ENCODE data around the gene ZDHHC23.

Gene ZDHHC23

DNA sequence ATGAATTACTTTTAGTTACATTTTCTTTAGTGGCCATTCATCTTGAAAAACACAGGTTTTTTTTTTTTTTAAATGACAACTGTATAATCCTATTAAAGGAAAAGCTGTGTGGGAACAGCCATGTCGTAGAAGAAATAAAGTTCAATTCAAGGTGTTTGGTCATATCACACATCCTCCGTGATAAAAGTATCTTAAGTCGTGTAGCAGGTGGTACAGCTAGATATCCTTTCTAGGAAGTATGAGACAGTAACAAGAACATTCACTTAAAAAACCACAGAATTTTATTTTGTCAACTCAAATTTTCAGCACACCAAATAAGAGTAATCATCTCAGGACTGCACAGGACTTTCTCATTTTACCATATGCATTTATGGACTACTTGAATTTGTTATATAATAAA is 16.1 kb downstream of the ZDHHC23 start:
- H3K4me3 ChIP-seq (ENCODE audit: low read depth, low read length): no peak overlapping the region
- TF ChIP-seq, protein P1, sequence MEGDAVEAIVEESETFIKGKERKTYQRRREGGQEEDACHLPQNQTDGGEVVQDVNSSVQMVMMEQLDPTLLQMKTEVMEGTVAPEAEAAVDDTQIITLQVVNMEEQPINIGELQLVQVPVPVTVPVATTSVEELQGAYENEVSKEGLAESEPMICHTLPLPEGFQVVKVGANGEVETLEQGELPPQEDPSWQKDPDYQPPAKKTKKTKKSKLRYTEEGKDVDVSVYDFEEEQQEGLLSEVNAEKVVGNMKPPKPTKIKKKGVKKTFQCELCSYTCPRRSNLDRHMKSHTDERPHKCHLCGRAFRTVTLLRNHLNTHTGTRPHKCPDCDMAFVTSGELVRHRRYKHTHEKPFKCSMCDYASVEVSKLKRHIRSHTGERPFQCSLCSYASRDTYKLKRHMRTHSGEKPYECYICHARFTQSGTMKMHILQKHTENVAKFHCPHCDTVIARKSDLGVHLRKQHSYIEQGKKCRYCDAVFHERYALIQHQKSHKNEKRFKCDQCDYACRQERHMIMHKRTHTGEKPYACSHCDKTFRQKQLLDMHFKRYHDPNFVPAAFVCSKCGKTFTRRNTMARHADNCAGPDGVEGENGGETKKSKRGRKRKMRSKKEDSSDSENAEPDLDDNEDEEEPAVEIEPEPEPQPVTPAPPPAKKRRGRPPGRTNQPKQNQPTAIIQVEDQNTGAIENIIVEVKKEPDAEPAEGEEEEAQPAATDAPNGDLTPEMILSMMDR (IDR thresholded peaks at IDR 0.05; ENCODE audit: borderline replicate concordance, insufficient read depth, low read depth, low read length): no peak

DNA sequence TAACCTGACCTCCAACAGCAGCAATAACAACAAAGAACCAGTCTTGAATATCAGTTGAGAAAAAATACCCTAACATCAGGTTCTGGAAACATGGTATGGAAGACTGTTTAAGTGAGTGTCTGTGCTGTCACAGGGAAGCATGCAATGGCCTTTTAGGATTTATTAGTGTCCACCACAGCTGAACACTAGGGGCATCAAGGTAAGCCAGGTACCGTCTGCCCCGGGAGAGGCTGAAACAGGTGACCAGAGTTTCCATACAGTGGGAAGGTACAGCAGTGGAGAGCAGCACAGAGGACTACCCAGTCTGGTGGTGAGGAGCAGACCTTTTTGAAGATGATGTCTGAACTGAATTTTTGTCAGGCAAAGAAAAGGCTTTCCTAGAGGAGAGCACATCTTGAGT is 18.4 kb downstream of the ZDHHC23 start:
- TF ChIP-seq, protein P1 (IDR thresholded peaks at IDR 0.05; ENCODE audit: borderline replicate concordance, insufficient read depth, low read depth, low read length): no peak
- H3K4me3 ChIP-seq (ENCODE audit: low read depth, low read length): no peak overlapping the region

DNA sequence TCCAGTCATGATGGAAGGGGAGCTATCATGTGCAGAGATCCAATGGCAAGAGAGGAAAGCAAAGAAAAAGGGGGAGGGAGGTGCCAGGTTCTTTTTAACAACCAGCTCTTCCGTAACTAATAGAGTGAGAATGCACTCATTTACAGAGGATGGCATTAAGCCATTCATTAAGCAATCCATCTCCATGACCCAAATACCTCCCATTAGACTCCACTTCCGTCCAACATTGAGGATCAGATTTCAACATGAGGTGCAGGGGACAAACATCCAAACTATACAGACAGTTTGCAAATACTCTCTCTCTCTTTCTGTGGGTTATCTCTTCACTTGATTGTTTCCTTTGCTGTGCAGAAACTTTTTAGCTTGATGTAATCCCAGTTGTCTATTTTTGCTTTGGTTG is 21.2 kb downstream of the ZDHHC23 start:
- TF ChIP-seq, protein P1 (IDR thresholded peaks at IDR 0.05; ENCODE audit: borderline replicate concordance, insufficient read depth, low read depth, low read length): no peak

DNA sequence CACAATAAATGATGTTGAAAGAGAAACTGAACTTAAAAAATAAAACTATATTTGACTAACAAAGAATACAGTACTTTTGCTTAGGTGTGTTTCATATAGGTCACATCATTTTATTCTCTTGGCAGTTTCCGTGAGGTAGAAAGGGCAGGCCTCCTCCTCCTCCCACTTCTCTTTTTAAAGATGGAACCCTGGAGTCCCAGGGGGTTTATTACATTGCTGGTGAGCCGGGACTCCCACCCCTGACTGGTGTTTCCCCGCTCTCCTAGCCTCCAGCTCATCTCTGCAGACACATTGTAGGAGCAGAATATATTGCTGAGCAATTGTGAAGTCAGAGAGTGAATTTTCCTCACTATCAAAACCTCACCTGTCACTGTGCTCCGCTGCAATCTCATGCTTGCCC is 30.0 kb downstream of the ZDHHC23 start:
- TF ChIP-seq, protein P1 (IDR thresholded peaks at IDR 0.05; ENCODE audit: borderline replicate concordance, insufficient read depth, low read depth, low read length): no peak
- H3K4me3 ChIP-seq (ENCODE audit: low read depth, low read length): no peak overlapping the region

More for the DNA sequence above, 21.2 kb downstream of the ZDHHC23 start:
- no peak overlapping the region for H3K4me3 ChIP-seq (ENCODE audit: low read depth, low read length)

DNA sequence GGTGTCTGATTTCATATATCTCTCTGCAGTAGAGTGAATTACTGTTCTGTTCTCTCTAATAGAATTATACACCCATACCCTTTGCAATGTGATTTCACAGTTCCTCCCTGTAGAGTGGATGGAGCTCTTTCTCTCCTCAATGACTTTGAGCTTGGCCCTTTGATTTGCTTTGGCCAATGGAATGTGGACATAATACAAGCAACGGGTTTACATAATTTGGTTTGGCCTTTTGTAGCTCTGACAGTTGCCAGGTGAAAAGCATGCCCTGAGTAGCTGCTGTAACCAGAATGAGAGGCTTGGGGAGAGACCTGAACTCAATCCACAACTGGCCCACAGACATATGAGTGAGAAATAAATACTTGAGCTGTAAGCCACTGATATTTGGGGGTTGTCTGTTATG is 32.1 kb downstream of the ZDHHC23 start:
- TF ChIP-seq, protein P1 (IDR thresholded peaks at IDR 0.05; ENCODE audit: borderline replicate concordance, insufficient read depth, low read depth, low read length): no peak

DNA sequence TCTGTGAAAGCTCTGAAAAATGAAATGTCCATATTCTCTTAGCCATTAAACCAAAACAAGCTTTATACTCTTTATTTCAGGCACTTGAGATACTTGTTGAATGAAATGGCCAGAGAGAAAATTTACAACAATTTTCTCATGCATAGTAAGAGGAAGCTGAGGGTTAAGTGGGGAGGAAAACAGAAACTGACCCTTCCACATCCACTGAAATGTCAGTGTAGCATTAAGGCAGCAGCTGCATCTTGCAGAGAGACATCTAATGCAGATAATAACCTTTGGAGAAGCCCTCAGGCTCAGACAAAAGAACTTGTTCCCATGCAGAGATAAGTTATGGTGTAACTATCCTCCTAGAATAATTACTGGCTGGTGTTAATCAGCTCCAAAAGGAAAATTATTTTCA is 34.0 kb downstream of the ZDHHC23 start:
- TF ChIP-seq, protein P1 (IDR thresholded peaks at IDR 0.05; ENCODE audit: borderline replicate concordance, insufficient read depth, low read depth, low read length): no peak

More for the DNA sequence above, 32.1 kb downstream of the ZDHHC23 start:
- H3K4me3 ChIP-seq (ENCODE audit: low read depth, low read length): no peak overlapping the region

DNA sequence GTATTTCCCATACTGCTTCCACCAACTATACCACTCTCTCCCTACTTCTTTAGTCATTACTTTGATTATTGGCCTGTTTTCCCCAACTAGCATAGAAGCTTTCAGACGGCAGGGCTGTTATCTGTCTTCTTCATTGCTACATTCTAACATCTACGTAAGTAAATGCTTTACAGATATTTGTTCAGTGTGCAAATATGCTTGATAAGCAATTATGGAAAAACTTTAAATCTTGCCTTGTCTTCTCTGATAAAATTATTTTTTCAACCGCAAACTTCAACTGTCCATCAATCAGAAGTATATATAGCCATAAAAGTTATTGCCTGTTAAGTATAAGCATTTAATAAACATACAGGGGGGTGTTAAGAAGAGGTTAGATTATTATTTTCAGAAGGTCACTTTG is 35.7 kb downstream of the ZDHHC23 start:
- TF ChIP-seq, protein P1 (IDR thresholded peaks at IDR 0.05; ENCODE audit: borderline replicate concordance, insufficient read depth, low read depth, low read length): no peak
- no peak overlapping the region for H3K4me3 ChIP-seq (ENCODE audit: low read depth, low read length)

More for the DNA sequence above, 34.0 kb downstream of the ZDHHC23 start:
- no peak overlapping the region for H3K4me3 ChIP-seq (ENCODE audit: low read depth, low read length)

Measured in GM12875 (cell line).